SIG-M5 (cell line): ENCODE results near the gene BCL6.

ENCODE experiments used
- DNase-seq: peaks from one replicate; lab custom pipeline; 2025; lab: John Stamatoyannopoulos, UW

BCL6 gene

GRCh38 chr3:187745201-187746058 is at the start of gene BCL6:
TSS of gene BCL6 (minus strand) at chr3:187745468. CDS start at chr3:187733693, 11,775 bp downstream.
- peak; percentile 34 for DNase-seq

GRCh38 chr3:187794731-187795130 is 49.5 kb upstream of the BCL6 start:
- no peak for DNase-seq

GRCh38 chr3:187793618-187794017 is 48.4 kb upstream of the BCL6 start:
- no peak for DNase-seq

GRCh38 chr3:187792521-187792920 is 47.3 kb upstream of the BCL6 start:
- no peak for DNase-seq

- DNase-seq, result no peak
Measured at GRCh38 chr3:187789872-187790271, 44.6 kb upstream of the BCL6 start.

- DNase-seq, result no peak
Measured at GRCh38 chr3:187788984-187789857, 44.0 kb upstream of the BCL6 start.

GRCh38 chr3:187783098-187783497 is 37.8 kb upstream of the BCL6 start:
- no peak for DNase-seq

GRCh38 chr3:187782006-187782405 is 36.7 kb upstream of the BCL6 start:
- no peak for DNase-seq

GRCh38 chr3:187781001-187781400 is 35.7 kb upstream of the BCL6 start:
- no peak for DNase-seq

- no peak for DNase-seq
Measured at GRCh38 chr3:187778726-187779125, 33.5 kb upstream of the BCL6 start.

- DNase-seq, result peak; percentile 97
Measured at GRCh38 chr3:187777331-187777941, 32.2 kb upstream of the BCL6 start.

GRCh38 chr3:187775549-187775948 is 30.3 kb upstream of the BCL6 start:
- DNase-seq, result no peak

- DNase-seq, result peak; percentile 16
Measured at GRCh38 chr3:187774185-187774789, 29.0 kb upstream of the BCL6 start.

GRCh38 chr3:187773233-187774184 is 28.2 kb upstream of the BCL6 start:
- DNase-seq, result peak; percentile 7

- no peak for DNase-seq
Measured at GRCh38 chr3:187770224-187770623, 25.0 kb upstream of the BCL6 start.

GRCh38 chr3:187769771-187770170 is 24.5 kb upstream of the BCL6 start:
- DNase-seq, result no peak

GRCh38 chr3:187767266-187768012 is 22.2 kb upstream of the BCL6 start:
- no peak for DNase-seq

GRCh38 chr3:187765342-187765741 is 20.1 kb upstream of the BCL6 start:
- no peak for DNase-seq

- no peak for DNase-seq
Measured at GRCh38 chr3:187763850-187764648, 18.8 kb upstream of the BCL6 start.
